GM18868 (cell line): ENCODE measurements around the gene BID.

Experiments used
- ATAC-seq: cut with Tn5 transposase; IDR thresholded peaks from one replicate; pipeline ENCODE4 v1.9.1; 2021; ENCODE audit warnings: mild to moderate bottlenecking, moderate library complexity; ENCODE audit not compliant: unreplicated experiment

The BID gene

GRCh38 chr22:17784776-17785175, 10.5 kb upstream of the BID start:
- ATAC-seq: no peak

GRCh38 chr22:17783773-17784480, 9.7 kb upstream of the BID start:
- no peak for ATAC-seq

GRCh38 chr22:17783312-17783711, 9.0 kb upstream of the BID start:
- ATAC-seq: no peak

GRCh38 chr22:17782621-17783020, 8.4 kb upstream of the BID start:
- ATAC-seq: no peak

- ATAC-seq: no peak
Measured at GRCh38 chr22:17782158-17782557, 7.9 kb upstream of the BID start.

GRCh38 chr22:17781319-17782031, 7.2 kb upstream of the BID start:
- ATAC-seq: peak; percentile 62

GRCh38 chr22:17780741-17781318, 6.6 kb upstream of the BID start:
- no peak for ATAC-seq

- no peak for ATAC-seq
Measured at GRCh38 chr22:17780116-17780740, 6.0 kb upstream of the BID start.

GRCh38 chr22:17779286-17780115, 5.2 kb upstream of the BID start:
- peak; percentile 39 for ATAC-seq

GRCh38 chr22:17778412-17778976, 4.2 kb upstream of the BID start:
- no peak for ATAC-seq

GRCh38 chr22:17777717-17778044, 3.4 kb upstream of the BID start:
- no peak for ATAC-seq

GRCh38 chr22:17777005-17777716, 2.9 kb upstream of the BID start:
- ATAC-seq: no peak

- no peak for ATAC-seq
Measured at GRCh38 chr22:17775781-17776465, 1.7 kb upstream of the BID start.

GRCh38 chr22:17774926-17775685, 837 bp upstream of the BID start:
- ATAC-seq: no peak

GRCh38 chr22:17773606-17774205, 563 bp downstream of the BID start:
- peak; percentile 22 for ATAC-seq

GRCh38 chr22:17772958-17773605, 1.2 kb downstream of the BID start:
- ATAC-seq: no peak

- no peak for ATAC-seq
Measured at GRCh38 chr22:17772249-17772957, 1.9 kb downstream of the BID start.
